H9 (cell line): ENCODE measurements around the gene FRY. TPM values are rescaled to one million over a fixed set of nuclear protein-coding genes. Genes with fewer than 3 reads are reported as not detected.

Source experiments
- DNase-seq: peaks from one replicate; pipeline ENCODE4 v3.0.0-alpha.2; 2017
- H2AFZ ChIP-seq: one replicate; pipeline ENCODE4 v1.6.1; 2013; ENCODE audit warnings: mild to moderate bottlenecking, low read length, control low read depth, moderate library complexity
- H2AK5ac ChIP-seq: 2 replicates; pipeline ENCODE4 v1.6.1; 2013; ENCODE audit warnings: low read length, control low read depth, mixed read lengths; ENCODE audit not compliant: insufficient read length
- H2BK120ac ChIP-seq: one replicate; pipeline ENCODE4 v1.6.1; 2013; ENCODE audit warnings: low read depth, mild to moderate bottlenecking, low read length, control low read depth, inconsistent platforms; ENCODE audit not compliant: poor library complexity, severe bottlenecking
- H2BK12ac ChIP-seq: 2 replicates; pipeline ENCODE4 v1.6.1; 2013; ENCODE audit warnings: low read length, control low read depth, mixed read lengths, low read depth; ENCODE audit not compliant: insufficient read length
- H2BK15ac ChIP-seq: 2 replicates; pipeline ENCODE4 v1.6.1; 2013; ENCODE audit warnings: low read depth, low read length, control low read depth
- H2BK20ac ChIP-seq: one replicate; pipeline ENCODE4 v1.6.1; 2013; ENCODE audit warnings: low read depth, mild to moderate bottlenecking, low read length, control low read depth, inconsistent platforms; ENCODE audit not compliant: poor library complexity, severe bottlenecking
- H2BK5ac ChIP-seq: 2 replicates; pipeline ENCODE4 v1.6.1; 2013; ENCODE audit warnings: low read length, control low read depth, mixed read lengths; ENCODE audit not compliant: insufficient read length
- H3K14ac ChIP-seq: 2 replicates; pipeline ENCODE4 v1.6.1; 2013; ENCODE audit warnings: low read length, control low read depth; ENCODE audit not compliant: insufficient read depth
- H3K18ac ChIP-seq: 2 replicates; pipeline ENCODE4 v1.6.1; 2013; ENCODE audit warnings: low read depth, mild to moderate bottlenecking, mixed read lengths, low read length, control low read depth; ENCODE audit not compliant: insufficient read length
- H3K23ac ChIP-seq: 2 replicates; pipeline ENCODE4 v1.6.1; 2013; ENCODE audit warnings: low read length, control low read depth, mixed read lengths, low read depth; ENCODE audit not compliant: insufficient read length
- H3K23me2 ChIP-seq: 2 replicates; pipeline ENCODE4 v1.6.1; 2013; ENCODE audit warnings: low read depth, mild to moderate bottlenecking, mixed read lengths, low read length, control low read depth; ENCODE audit not compliant: insufficient read length, poor library complexity, severe bottlenecking
- H3K27ac ChIP-seq: 2 replicates; pipeline ENCODE4 v1.5.1; 2013; ENCODE audit warnings: low read length, control low read depth, mixed read lengths, low read depth; ENCODE audit not compliant: insufficient read length
- H3K27me3 ChIP-seq: 2 replicates; pipeline ENCODE4 v1.6.1; 2013; ENCODE audit warnings: low read length, control low read depth, inconsistent platforms; ENCODE audit not compliant: insufficient read depth
- H3K4ac ChIP-seq: 2 replicates; pipeline ENCODE4 v1.6.1; 2013; ENCODE audit warnings: low read depth, mild to moderate bottlenecking, control low read depth, inconsistent platforms, low read length, moderate library complexity
- H3K4me1 ChIP-seq: 2 replicates; pipeline ENCODE4 v1.6.1; 2013; ENCODE audit warnings: low read length, control low read depth, inconsistent platforms; ENCODE audit not compliant: insufficient read depth
- H3K4me2 ChIP-seq: 2 replicates; pipeline ENCODE4 v1.6.1; 2013; ENCODE audit warnings: low read length, control low read depth, mixed read lengths; ENCODE audit not compliant: insufficient read length, insufficient read depth
- H3K56ac ChIP-seq: 2 replicates; pipeline ENCODE4 v1.6.1; 2013; ENCODE audit warnings: low read depth, mild to moderate bottlenecking, mixed read lengths, low read length, control low read depth; ENCODE audit not compliant: insufficient read length
- H3K79me1 ChIP-seq: 2 replicates; pipeline ENCODE4 v1.6.1; 2013; ENCODE audit warnings: low read depth, mild to moderate bottlenecking, moderate library complexity, low read length, control low read depth, inconsistent platforms; ENCODE audit not compliant: insufficient read depth, poor library complexity, severe bottlenecking
- H3K79me2 ChIP-seq: 2 replicates; pipeline ENCODE4 v1.6.1; 2013; ENCODE audit warnings: low read length, control low read depth, inconsistent platforms; ENCODE audit not compliant: insufficient read depth
- H3K9ac ChIP-seq: 2 replicates; pipeline ENCODE4 v1.6.1; 2013; ENCODE audit warnings: low read length, control low read depth, mixed read lengths; ENCODE audit not compliant: insufficient read length; ENCODE audit errors: extremely low read depth
- H3K9me3 ChIP-seq: one replicate; pipeline ENCODE4 v1.6.1; 2013; ENCODE audit warnings: low read depth, low read length, inconsistent platforms; ENCODE audit not compliant: control insufficient read depth
- H3T11ph ChIP-seq: one replicate; pipeline ENCODE4 v1.6.1; 2013; ENCODE audit warnings: mild to moderate bottlenecking, low read length, control low read depth, inconsistent platforms
- H4K20me1 ChIP-seq: one replicate; pipeline ENCODE4 v1.6.1; 2013; ENCODE audit not compliant: control insufficient read depth, insufficient read length, insufficient read depth
- H4K5ac ChIP-seq: 2 replicates; pipeline ENCODE4 v1.6.1; 2013; ENCODE audit warnings: low read depth, mild to moderate bottlenecking, mixed read lengths, low read length, control low read depth; ENCODE audit not compliant: insufficient read length
- H4K8ac ChIP-seq: replicated peaks from 2 replicates; pipeline ENCODE4 v1.6.1; 2013; ENCODE audit warnings: low read length, control low read depth, mixed read lengths, low read depth; ENCODE audit not compliant: insufficient read length
- H4K91ac ChIP-seq: 2 replicates; pipeline ENCODE4 v1.6.1; 2013; ENCODE audit warnings: low read depth, mild to moderate bottlenecking, moderate library complexity, mixed read lengths, low read length, control low read depth; ENCODE audit not compliant: insufficient read length
- H3K27ac Mint-ChIP-seq, 3 experiments: 2 replicates in 2 of 3; 3 replicates in 1 of 3; pipeline ENCODE4 v1.8.0; 2020 to 2021; ENCODE audit warnings: mixed read lengths in 3 of 3, mild to moderate bottlenecking in 1 of 3, moderate library complexity in 1 of 3
- H3K27me3 Mint-ChIP-seq: 2 replicates; pipeline ENCODE4 v1.8.0; 2021; ENCODE audit warnings: low read depth, mild to moderate bottlenecking, moderate library complexity, mixed read lengths
- H3K36me3 Mint-ChIP-seq, 3 experiments: 2 replicates in 2 of 3; 3 replicates in 1 of 3; pipeline ENCODE4 v1.8.0; 2020 to 2021; ENCODE audit warnings: low read depth in 3 of 3, mixed read lengths in 3 of 3; ENCODE audit not compliant: insufficient read depth in 1 of 3
- H3K4me1 Mint-ChIP-seq, 2 experiments: 2 replicates each; pipeline ENCODE4 v1.8.0; 2020; ENCODE audit warnings: mixed read lengths in 2 of 2
- H3K4me3 Mint-ChIP-seq, 2 experiments: 2 replicates in 1 of 2; 3 replicates in 1 of 2; pipeline ENCODE4 v1.8.0; 2020 to 2021; ENCODE audit warnings: mild to moderate bottlenecking in 2 of 2, mixed read lengths in 2 of 2, moderate library complexity in 1 of 2
- H3K9me3 Mint-ChIP-seq, 2 experiments: 2 replicates in 1 of 2; 3 replicates in 1 of 2; pipeline ENCODE4 v1.8.0; 2020; ENCODE audit warnings: mild to moderate bottlenecking in 2 of 2, mixed read lengths in 2 of 2, moderate library complexity in 1 of 2
- WGBS: extraction: QIAGEN DNeasy Blood & Tissue Kit; methylation state at CpG from one replicate; pipeline ENCODE4 v1.1.7; 2013; ENCODE audit warnings: missing lambda C conversion rate, low lambda C conversion rate, mixed read lengths; ENCODE audit not compliant: insufficient read length; ENCODE audit errors: extremely low coverage; 5-methylcytosine and 5-hydroxymethylcytosine counted together
- total RNA-seq: library from RNA; stranded (reverse); gene quantifications from 2 replicates; pipeline ENCODE4 v1.2.1, GENCODE V29; 2021
- TF ChIP-seq, protein P1 (sequence below): fragments of 200-600 bp; sonication (generic); conservative IDR thresholded peaks from 3 replicates; pipeline ENCODE4 v1.8.0; 2021; ENCODE audit warnings: antibody characterized with exemption, mild to moderate bottlenecking

Gene FRY
- total RNA-seq, 1 experiment from 2014 or later = 5.2 TPM

DNA sequence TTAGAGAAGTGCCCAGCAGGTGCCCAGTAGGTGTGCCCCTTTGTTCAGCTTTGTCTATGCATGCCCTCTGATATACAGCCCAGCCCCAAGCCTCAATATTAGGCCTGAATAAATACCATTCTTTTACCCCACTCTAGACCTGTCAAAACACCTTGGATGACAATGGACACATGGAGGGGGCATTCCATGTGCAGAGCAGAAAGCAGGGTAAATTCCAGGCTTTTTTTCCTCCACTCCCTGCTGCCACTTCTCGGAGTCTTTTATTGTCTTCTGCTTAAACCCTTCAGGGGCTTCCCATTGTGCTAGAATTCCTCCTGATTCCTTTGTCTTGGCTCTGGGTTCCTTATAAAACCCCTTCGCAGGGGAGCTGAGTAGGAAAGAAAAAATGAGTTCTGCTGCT is 5.8 kb upstream of the FRY start:
- Mint-ChIP-seq H3K27ac (peak overlapping the region; percentile 49 to 94 (median 92); a peak in 6 of 7 replicates), H3K27me3 (no peaks in the 10 kb centered on the region), H3K4me3 (no peak overlapping the region; a peak in 1 of 5 replicates), H3K36me3 (no peaks in the 10 kb centered on the region), H3K9me3 (no peaks in the 10 kb centered on the region), H3K4me1 (peaks cover 56 to 59% of the 10 kb centered on the region in 2 experiments)
- H3K79me1 ChIP-seq = no peaks in the 10 kb centered on the region
- no peaks in the 10 kb centered on the region for H3K9me3 ChIP-seq
- H2AK5ac ChIP-seq = no peak overlapping the region
- H3K9ac ChIP-seq = no peak overlapping the region
- no peak overlapping the region for H3K27ac ChIP-seq
- no peak overlapping the region for H2BK12ac ChIP-seq
- H3K27me3 ChIP-seq = no peaks in the 10 kb centered on the region
- H2BK5ac ChIP-seq = no peak overlapping the region
- TF ChIP-seq, protein P1, sequence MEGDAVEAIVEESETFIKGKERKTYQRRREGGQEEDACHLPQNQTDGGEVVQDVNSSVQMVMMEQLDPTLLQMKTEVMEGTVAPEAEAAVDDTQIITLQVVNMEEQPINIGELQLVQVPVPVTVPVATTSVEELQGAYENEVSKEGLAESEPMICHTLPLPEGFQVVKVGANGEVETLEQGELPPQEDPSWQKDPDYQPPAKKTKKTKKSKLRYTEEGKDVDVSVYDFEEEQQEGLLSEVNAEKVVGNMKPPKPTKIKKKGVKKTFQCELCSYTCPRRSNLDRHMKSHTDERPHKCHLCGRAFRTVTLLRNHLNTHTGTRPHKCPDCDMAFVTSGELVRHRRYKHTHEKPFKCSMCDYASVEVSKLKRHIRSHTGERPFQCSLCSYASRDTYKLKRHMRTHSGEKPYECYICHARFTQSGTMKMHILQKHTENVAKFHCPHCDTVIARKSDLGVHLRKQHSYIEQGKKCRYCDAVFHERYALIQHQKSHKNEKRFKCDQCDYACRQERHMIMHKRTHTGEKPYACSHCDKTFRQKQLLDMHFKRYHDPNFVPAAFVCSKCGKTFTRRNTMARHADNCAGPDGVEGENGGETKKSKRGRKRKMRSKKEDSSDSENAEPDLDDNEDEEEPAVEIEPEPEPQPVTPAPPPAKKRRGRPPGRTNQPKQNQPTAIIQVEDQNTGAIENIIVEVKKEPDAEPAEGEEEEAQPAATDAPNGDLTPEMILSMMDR = no peak
- no peak overlapping the region for H3T11ph ChIP-seq
- peaks cover 4% of the 10 kb centered on the region; the same call in 1 of the 2 replicates for H3K4me1 ChIP-seq
- H4K91ac ChIP-seq = no peak overlapping the region
- H3K79me2 ChIP-seq = no peaks in the 10 kb centered on the region
- H2BK15ac ChIP-seq = no peak overlapping the region
- no peak overlapping the region for H3K23ac ChIP-seq
- H2AFZ ChIP-seq = no peak overlapping the region
- H4K20me1 ChIP-seq = no peaks in the 10 kb centered on the region
- peaks cover under 1% of the 10 kb centered on the region for H3K23me2 ChIP-seq
- no CpG with 5 or more reads among the region's 2 CpGs for WGBS
- H3K14ac ChIP-seq = no peak overlapping the region
- no peak overlapping the region for H4K8ac ChIP-seq
- H3K4me2 ChIP-seq = no peak overlapping the region
- H2BK20ac ChIP-seq = no peak overlapping the region
- H2BK120ac ChIP-seq = no peak overlapping the region
- no peak overlapping the region for H3K56ac ChIP-seq
- H4K5ac ChIP-seq = no peak overlapping the region
- no peak overlapping the region for H3K4ac ChIP-seq
- no peak overlapping the region for H3K18ac ChIP-seq
- DNase-seq = peak; percentile 45
